Sigmoid colon (tissue), 4 donors: ENCODE measurements around the gene ZBTB39.

Experiments used
- EP300 ChIP-seq, 4 donors: sonication (generic); formaldehyde crosslinking; IDR thresholded peaks; one replicate each; pipeline ENCODE4 v1.6.1; 2017; ENCODE audit warnings: antibody characterized with exemption in 4 of 4
- POLR2A ChIP-seq, 2 donors: fragments of 450-650 bp; IDR thresholded peaks; one replicate each; pipeline ENCODE4 v1.6.1; 2016; ENCODE audit warnings: antibody characterized with exemption in 2 of 2, mild to moderate bottlenecking in 2 of 2, moderate library complexity in 2 of 2
- POLR2AphosphoS5 ChIP-seq, 4 donors: sonication (generic); formaldehyde crosslinking; IDR thresholded peaks; one replicate each; pipeline ENCODE4 v1.6.1; 2017; ENCODE audit warnings: antibody characterized with exemption in 4 of 4
- TF ChIP-seq, protein P1 (sequence below), 4 experiments: fragments of 450-650 bp in 3 of 4; fragments of 200-600 bp in 1 of 4; IDR thresholded peaks; one replicate each; pipeline ENCODE4 v1.5.1; 2016 to 2019; ENCODE audit warnings: antibody characterized with exemption in 4 of 4, mild to moderate bottlenecking in 3 of 4, moderate library complexity in 2 of 4

DNA sequence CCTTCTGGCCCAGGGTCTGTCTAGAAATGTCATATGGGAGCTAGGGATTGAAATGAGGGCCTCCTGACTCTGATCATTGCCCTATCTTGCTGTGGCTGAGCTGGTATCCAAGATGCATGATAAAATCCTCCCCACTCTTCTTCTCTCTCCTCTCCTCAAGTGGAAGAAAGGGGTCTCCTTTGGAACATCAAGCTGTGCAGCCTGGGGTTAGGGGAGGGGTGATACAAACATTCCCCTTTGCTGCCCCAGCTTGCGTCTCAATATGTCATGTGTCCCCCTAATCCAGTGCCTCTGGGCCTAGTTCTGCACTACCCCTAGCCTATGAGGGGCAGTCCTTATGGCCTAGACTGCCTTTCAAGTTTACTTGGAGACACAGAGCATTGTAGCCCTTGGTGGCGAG, 57.5 kb downstream of the ZBTB39 start:
- TF ChIP-seq, protein P1, sequence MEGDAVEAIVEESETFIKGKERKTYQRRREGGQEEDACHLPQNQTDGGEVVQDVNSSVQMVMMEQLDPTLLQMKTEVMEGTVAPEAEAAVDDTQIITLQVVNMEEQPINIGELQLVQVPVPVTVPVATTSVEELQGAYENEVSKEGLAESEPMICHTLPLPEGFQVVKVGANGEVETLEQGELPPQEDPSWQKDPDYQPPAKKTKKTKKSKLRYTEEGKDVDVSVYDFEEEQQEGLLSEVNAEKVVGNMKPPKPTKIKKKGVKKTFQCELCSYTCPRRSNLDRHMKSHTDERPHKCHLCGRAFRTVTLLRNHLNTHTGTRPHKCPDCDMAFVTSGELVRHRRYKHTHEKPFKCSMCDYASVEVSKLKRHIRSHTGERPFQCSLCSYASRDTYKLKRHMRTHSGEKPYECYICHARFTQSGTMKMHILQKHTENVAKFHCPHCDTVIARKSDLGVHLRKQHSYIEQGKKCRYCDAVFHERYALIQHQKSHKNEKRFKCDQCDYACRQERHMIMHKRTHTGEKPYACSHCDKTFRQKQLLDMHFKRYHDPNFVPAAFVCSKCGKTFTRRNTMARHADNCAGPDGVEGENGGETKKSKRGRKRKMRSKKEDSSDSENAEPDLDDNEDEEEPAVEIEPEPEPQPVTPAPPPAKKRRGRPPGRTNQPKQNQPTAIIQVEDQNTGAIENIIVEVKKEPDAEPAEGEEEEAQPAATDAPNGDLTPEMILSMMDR (IDR thresholded peaks at IDR 0.05), result no peak
- TF ChIP-seq EP300 (IDR thresholded peaks at IDR 0.05) (no peak), POLR2AphosphoS5 (IDR thresholded peaks at IDR 0.05) (no peak), POLR2A (IDR thresholded peaks at IDR 0.05) (no peak)
